HG03139 (cell line): ENCODE data around the gene MED25.
"Not testable (repeated sequence)": the region's sequence is repeated elsewhere in the genome, so short reads cannot be mapped to it uniquely, and the experiment has no call there.

ENCODE experiments used
- ATAC-seq: cut with Tn5 transposase; IDR thresholded peaks from one replicate; pipeline ENCODE4 v1.9.1; 2021; ENCODE audit not compliant: unreplicated experiment

The MED25 gene

DNA sequence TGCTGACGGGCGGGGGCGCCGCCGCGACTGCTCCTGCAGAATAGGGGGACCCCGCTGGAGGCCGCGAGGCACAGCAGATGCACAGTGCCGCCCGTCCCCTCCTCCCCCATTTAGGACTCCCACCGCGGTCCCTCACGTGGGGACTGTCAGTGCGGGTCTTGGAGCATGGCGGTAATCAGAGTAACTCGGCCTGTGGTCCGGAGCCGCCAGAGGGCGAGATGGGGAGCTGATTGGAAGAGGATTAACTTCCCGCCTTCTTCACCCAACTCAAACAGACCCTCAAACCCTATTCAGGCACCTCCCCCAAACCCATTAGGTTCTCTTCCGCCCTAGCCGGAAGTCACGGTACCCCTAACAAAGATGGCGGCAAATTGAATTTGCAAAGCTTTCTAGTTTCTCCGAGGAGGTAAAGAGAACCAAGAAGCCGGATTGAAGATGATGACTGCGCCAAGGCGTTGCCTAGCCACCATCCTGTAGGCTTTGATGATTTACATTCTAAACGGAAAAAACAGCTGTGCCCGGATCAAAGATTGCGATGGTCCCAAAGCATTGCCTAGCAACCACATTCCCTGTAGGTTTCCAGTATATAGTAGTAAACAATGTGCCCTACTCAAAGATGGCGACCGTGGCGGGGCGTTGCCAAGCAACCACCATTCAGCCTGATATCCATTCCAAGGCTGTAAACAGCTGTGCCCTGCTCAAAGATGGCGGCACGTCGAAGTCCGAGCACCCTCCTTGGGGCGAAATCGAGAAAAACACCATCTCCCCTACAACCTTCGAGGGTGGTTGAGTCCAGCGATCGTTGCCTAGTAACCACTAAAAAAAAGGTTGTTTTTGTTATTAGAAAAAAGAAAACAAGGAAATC lies 4.9 kb upstream of the MED25 start, which contains the start of gene FUZ:
FUZ (minus strand) TSS at position 296 of the 865 bp plus-strand sequence; CDS start at position 110, 186 bp downstream.
- peak; percentile 34 for ATAC-seq

DNA sequence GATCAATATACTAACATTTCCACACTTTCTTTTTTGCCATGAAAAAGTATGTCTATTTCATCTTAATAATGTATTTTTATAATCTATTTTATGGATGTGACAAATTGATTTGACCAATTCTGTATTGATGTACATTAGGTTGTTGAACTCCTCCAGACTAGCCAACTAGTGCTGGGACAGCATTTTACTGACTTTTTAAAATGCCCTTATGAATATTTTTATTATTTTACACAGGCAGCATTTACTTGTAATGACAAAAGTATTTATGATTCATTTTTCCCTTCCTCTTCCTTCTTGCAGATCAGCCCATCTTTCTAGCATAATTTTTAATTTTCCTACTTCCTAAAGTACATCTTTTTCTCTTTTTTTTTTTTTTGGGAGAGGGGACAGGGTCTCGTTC lies 4.1 kb upstream of the MED25 start:
- no peak for ATAC-seq

DNA sequence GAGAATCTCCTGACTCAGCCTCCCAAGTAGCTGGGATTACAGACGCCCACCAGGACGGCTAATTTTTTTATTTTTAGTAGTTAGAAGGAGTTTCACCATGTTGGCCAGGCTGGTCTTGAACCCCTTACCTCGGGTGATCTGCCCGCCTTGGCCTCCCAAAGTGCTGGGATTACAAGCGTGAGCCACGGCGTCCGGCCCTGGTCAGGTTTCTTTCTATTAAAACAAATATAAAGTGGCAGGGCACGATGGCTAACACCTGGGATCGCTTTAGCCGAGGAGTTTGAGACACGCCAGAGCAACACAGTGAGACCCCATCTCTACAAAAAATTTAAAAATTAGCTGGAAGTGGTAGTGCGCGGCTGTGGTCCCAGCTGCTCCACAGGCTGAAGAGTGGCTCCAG lies 1.5 kb upstream of the MED25 start:
- ATAC-seq = no peak

DNA sequence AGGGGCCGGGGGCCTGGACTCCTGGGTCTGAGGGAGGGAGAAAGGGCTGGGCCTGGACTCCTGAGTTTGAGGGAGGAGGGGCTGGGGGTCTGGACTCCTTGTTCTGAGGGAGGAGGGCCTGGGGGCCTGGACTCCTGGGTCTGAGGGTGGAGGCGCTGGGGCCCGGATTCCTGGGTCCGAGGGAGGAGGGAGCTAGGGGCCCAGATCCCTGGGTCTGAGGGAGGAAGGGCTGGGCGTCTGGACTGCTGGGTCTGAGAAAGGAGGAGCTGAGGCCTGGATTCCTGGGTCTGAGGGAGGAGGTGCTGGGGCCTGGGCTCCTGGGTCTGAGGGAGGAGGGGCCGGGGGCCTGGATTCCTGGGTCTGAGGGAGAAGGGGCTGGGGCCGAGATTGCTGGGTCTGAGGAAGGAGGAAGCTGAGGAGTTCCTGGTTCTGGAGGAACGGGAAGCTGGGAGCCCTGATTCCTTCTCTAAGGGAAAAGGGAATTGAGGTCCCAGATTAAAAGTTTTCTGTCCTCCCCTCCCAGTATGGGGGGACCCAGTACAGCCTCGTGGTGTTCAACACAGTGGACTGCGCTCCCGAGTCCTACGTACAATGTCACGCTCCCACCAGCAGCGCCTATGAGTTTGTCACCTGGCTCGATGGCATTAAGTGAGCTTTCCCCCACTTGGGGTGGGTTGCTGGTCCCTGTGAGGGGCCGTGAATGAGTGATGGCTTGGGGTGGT lies 721 bp downstream of the MED25 start:
- ATAC-seq = no peak

DNA sequence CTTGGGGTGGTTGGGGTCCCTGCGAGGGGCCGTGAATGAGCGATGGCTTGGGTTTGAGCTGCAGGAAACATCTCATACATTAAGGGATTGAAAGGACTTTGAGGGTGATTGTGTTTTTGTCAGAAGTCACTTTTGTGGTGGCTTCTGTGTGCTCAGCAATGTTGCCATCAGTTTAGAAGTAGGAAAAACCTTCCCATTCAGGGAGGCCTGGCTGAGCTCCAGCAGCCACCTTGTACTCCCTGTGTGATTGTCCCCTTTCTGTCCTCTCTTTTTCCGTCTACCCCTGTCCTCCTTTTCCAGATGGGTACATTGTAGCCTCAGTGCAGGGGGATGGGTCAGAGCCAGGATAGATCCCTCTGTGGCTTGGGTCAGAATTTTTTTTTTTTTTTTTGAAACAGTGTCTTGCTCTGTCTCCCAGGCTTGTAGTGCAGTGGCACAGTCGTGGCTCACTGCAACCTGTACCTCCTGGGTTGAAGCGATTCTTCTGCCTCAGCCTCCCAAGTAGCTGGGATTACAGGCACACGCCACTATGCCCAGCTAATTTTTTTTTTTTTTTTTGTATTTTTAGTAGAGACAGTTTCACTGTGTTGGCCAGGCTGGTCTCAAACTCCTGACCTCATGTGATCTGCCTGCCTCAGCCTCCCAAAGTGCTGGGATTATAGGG lies 1.5 kb downstream of the MED25 start:
- ATAC-seq = not testable (repeated sequence)

DNA sequence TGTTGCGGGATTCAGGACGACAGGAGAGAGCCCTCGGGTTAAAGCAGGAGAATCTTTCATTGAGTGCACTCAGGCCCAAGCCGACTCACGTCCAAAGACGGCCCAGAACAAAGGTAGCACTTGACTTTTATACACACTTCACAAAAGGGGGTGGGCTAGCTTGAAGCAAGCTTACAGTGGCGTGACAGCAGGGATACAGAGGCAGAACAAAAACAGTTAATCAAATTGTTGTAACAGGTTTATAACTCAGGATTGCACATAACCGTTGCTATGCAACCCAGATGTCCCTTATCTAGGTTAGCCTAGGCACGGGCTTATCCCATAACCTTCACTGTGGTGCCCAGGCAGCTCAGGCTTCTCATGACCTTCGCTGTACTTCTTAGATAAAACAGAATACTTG lies 2.0 kb downstream of the MED25 start:
- no peak for ATAC-seq

DNA sequence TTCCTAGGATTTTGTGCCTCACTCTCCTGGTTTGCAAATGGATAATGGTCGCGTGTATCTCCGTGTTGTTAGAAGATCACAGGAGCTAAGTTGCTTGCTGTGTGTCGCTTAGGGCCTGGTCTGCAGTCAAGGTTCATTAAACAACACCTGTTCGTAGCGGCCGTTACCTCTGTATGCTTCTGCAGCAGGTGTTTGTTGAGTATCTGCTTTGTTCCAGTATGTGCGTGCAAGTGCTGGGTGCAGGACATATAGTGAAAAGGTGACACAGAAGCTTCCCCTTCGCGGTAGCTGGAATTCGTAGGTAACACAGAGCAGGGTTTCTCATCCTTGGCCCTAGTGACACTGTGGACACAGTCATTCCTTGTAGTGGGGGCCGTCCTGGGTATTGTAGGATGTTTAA lies 5.4 kb downstream of the MED25 start:
- ATAC-seq = no peak

DNA sequence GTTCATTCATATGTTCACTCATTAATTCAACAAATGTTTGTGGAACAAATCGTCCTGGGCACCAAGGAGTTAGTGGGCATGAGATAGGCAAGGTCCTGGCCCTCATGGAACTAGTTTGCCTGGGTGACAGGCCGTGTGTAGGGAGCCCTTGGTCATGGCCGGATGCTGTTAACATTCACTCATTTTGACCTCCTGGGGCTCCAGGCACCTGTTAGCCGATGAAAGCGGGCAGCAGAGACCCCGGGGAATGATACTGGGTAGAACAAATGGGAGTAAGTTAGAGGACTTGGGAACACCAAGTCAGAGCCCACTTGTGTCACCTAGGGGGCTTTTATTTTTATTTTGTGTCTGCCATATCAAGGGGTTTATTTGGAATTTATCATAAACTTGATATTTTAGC lies 6.6 kb downstream of the MED25 start:
- ATAC-seq = no peak

DNA sequence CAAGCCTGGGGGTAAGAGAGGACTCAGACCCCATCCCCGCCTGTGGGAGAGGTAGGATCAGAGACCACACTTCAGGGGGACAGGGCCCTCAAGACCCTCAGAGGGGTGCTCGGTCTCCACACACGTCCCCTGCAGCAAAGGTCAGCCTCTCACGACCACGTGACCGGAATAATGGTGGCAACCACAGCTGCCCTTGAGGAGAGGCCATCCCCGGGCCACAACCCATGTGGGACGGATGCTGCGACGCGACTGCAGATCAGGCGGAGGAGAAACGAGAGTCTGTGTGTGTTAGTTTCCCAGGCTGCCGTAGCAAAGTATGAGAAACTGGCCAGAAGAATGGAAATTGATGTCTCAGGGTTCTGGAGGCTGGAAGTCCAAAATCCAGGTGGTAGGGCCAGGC lies 8.9 kb downstream of the MED25 start:
- ATAC-seq = no peak

DNA sequence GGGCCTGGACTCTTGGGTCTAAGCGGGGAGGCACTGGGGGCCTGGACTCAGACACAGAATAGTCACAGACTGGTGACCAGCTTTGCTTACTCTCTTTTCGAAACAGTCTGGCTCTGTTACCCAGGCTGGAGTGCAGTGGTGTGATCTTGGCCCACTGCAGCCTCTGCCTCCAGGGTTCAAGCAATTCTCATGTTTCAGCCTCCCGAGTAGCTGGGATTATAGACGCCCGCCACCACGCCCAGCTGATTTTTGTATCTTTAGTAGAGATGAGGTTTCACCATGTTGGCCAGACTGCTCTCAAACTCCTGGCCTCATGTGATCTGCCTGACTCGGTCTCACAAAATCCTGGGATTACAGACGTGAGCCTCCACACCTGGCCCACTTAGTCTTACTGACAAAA lies 11.1 kb downstream of the MED25 start:
- ATAC-seq = no peak

DNA sequence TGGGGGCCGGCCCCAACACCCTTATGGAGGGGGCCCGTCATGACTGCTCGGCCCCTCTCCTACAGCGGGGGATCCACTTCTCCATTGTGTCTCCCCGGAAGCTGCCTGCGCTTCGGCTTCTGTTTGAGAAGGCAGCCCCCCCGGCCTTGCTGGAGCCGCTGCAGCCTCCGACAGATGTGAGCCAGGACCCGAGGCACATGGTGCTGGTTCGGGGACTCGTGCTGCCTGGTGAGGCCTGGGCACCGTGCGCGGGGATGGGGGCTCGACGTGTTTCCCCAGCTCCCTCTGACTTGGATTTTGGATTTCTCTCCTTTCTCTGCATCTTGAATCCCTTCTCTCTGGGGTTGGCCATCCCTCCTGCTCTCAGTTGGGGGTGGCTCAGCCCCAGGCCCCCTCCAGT lies 11.6 kb downstream of the MED25 start:
- no peak for ATAC-seq

DNA sequence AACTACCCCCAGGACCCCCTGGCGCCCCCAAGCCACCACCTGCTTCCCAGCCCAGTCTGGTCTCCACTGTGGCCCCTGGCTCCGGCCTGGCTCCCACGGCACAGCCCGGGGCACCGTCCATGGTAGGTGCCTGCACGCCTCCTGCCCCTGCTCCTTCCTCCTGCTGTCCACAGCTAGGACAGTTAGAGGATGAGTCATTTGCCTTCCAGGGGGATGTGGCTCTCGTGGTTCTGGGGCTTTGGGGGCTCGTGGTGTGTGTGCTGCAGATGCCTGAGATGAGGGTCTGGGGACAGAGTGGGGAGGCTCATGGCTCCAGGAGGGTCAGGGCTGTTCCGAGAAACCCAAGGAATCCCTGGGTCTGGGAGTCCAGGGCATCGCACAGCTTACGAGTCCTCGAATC lies 12.7 kb downstream of the MED25 start:
- ATAC-seq = no peak

DNA sequence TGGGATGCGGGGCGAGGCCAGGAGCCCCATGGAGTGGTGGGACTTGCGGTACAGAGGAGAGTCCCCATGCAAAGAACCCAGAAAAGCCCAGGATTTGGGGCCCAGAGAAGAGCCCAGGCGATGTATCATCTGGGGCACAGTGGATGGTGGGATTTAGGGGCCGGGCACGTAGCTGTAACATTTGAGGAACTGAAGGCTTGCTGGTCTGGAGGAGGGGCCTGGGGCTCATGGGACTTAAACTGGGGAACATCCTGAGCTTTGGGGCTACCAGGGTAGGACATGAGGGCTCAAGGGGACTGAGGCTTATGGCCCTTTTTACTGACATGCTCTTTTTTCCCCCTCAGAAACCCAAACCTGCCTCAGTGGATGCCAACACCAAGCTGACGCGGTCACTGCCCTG lies 13.5 kb downstream of the MED25 start:
- ATAC-seq = no peak

DNA sequence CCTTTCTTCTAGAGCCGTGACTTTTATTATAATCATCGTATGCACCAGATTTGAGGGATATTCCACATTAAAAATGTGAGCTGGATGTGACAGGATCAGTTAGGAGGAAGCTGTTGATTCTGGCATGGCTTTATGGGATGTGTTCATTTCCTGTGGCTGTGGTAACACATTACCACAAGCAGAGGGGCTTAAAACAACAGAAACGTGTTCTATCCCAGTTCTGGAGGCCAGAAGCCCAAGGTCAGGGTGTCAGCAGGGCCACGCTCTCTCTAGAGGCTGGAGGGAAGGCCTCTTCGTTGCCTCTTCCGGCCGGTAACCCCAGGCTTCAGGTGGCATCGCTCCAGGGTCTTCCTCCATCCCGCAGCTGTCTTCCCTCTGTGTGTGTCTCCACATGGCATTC lies 14.5 kb downstream of the MED25 start:
- ATAC-seq = no peak

DNA sequence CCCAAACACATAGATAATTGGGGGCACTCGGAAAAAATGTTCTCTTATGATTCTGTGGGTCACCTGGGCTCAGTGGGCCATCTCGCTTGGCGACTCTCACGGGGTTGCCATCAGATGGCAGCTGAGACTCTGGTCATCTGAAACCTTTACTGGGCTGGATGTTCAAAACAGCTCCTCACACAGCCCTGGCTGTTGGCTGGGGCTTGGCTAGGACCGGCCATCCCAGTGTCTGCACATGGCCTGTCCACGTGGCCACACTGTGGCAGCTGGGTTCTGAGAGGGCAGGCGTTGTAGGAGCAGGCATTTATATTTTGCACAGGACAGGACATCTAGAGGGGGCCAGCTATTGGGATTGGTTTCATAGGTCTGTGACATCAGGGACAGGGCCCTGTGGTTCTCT lies 15.5 kb downstream of the MED25 start:
- no peak for ATAC-seq

DNA sequence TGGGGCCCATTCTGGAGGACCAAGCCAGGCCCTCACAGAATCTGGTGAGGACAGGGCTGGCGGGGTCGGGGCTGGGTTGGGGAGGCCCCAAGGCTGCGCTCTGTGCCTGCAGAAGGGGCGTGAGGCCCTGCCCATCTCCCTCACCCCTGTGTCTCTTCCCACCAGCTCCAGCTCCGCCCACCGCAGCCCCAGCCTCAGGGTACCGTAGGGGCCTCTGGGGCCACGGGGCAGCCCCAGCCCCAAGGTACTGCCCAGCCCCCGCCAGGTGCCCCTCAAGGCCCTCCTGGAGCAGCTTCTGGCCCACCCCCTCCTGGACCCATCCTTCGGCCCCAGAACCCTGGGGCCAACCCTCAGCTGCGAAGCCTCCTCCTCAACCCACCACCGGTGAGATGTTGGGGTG lies 17.5 kb downstream of the MED25 start:
- no peak for ATAC-seq

DNA sequence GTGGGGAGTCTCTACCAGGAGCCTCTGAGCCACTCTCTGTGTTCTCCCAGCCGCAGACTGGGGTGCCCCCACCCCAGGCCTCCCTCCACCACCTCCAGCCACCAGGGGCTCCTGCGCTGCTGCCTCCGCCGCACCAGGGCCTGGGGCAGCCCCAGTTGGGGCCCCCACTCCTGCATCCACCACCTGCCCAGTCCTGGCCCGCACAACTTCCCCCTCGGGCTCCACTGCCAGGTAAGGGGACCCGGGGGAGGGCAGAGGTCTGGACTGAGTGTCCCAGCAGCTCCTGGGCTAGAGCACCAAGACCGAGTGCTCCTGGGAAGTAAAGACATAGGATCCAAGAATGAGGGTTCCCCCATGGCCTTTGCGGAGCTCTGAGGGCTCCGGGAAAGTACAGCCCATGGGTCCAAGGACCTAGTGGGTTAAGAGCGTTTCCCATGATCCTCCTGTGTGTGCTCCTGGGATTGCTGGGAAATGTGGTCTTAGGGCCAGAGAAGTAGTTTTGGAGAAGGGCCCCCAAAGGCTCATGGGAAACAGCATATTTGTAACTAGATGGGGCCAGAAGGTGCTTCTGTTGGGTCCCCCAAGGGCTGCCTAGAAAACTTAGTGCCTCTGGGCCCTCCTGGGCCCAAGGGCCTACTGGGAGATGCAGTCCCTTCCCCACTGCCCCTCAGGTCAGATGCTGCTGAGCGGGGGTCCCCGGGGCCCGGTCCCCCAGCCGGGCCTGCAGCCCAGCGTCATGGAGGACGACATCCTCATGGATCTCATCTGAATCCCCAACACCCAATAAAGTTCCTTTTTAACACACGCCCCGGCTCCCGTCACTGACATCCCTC lies 18.3 kb downstream of the MED25 start:
- no peak for ATAC-seq

DNA sequence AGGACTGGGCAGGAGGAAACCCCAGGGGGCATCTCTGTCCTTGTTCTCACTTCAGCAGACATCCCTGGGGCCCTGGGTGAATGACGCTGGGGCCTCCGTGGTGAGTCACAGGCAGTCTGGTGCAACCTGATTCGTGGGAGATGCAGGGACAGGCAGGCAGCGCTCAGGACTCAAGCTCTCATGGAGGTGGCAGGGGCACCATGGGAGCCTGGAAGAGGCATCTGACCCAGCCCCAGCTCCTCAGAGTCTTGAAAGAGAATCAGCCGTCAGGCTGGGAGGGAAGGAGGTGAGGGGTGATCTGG lies 18.9 kb downstream of the MED25 start:
- ATAC-seq = no peak

DNA sequence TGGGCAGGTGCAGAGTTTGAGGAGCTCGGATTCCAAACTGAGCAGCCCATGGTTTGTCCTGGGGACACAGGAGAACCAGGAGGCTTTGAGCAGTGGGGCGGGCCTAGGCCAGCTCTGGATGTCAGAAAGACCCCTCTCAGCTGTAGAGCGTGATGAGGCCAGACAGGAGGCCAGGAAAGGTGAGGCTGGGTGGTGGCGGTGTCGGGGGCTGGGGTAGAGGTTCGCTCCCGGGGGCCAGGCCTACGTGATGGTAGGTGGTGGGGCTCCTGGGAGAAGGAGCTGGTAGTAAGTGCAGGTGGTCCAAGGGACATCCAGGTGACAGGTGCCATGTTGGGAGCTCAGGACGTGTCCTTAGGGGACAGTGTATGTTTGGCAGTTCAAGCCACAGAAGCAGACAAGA lies 19.3 kb downstream of the MED25 start:
- ATAC-seq = no peak

DNA sequence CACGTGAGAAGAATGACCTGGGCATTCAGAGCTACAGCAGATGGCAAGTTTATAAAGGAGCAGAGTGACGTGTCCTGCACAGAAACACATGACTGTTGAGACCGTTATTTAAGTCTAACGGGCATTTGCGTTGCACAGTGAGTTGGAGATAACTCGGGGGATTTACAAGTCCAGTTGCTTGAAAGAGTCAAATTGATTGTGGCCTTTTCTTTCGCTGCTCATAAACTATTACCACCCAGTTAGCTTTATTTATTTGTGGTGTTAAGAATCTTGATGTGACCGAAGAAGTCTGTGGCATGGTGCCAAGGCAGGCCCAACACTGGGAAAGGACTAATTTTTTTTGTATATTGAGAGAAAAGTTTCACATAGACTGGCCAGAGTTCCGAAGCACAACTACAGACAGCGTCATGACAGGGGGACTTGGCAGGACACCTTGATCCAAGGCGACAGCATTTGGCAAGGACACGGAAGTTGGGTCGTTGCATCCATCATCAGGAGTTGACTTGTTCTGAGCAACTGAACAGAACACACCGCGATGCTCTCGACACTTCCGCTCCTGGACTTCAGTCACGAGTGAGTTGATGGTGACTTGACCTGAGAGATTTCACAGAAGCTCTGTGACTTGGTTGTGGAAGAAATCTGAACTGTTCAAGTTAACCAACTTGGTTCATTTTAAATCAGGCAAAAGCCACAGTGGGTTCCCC lies 20.9 kb downstream of the MED25 start:
- ATAC-seq = no peak

DNA sequence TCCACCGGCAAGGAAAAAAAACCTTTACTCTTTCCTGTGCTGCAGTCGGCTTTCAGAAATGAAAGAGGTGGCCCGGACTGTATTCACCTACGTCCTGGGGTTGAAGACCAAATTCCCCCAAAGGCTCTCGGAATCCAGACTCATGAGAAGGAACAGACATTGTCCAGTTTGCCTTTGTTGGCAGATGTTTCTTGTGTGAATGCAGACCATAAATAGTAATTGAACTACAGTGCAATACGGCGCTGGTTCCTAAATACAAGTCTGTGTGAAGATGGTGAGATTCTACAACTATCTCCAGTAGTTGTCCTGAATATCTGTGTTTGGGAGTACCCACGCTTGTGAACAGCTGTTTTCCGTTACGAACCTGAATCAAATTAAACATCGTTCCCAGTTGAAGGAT lies 21.6 kb downstream of the MED25 start:
- ATAC-seq = no peak
